Esophagus (tissue), 2 donors: ENCODE results near the gene TRAPPC5. TPM values are rescaled to one million over a fixed set of nuclear protein-coding genes. Genes with fewer than 3 reads are reported as not detected.

Source experiments
- H3K27ac ChIP-seq, 2 donors: one replicate each; pipeline ENCODE4 v1.5.1; 2013; ENCODE audit warnings: low read depth in 2 of 2, mild to moderate bottlenecking in 2 of 2, inconsistent platforms in 1 of 2, low read length in 1 of 2, moderate library complexity in 1 of 2
- H3K27me3 ChIP-seq, 2 donors: one replicate each; pipeline ENCODE4 v1.6.1; 2013; ENCODE audit warnings: low read length in 2 of 2, control low read depth in 1 of 2, mild to moderate bottlenecking in 1 of 2; ENCODE audit not compliant: insufficient read depth in 2 of 2, control insufficient read depth in 1 of 2
- H3K36me3 ChIP-seq, 2 donors: one replicate each; pipeline ENCODE4 v1.6.1; 2013; ENCODE audit warnings: low read length in 1 of 2; ENCODE audit not compliant: control insufficient read depth in 2 of 2, insufficient read depth in 2 of 2
- H3K4me1 ChIP-seq, 2 donors: one replicate each; pipeline ENCODE4 v1.6.1; 2013; ENCODE audit warnings: low read length in 1 of 2; ENCODE audit not compliant: control insufficient read depth in 2 of 2, insufficient read depth in 2 of 2
- H3K4me3 ChIP-seq, 2 donors: one replicate each; pipeline ENCODE4 v1.5.1; 2013; ENCODE audit warnings: low read length in 2 of 2, mild to moderate bottlenecking in 2 of 2, low read depth in 1 of 2, moderate library complexity in 1 of 2
- H3K9me3 ChIP-seq, 2 donors: one replicate each; pipeline ENCODE4 v1.6.1; 2013; ENCODE audit warnings: mild to moderate bottlenecking in 2 of 2, low read depth in 1 of 2, low read length in 1 of 2, moderate library complexity in 1 of 2; ENCODE audit not compliant: control insufficient read depth in 2 of 2, insufficient read depth in 1 of 2
- WGBS, 2 donors: extraction: QIAGEN DNeasy Blood & Tissue Kit; methylation state at CpG; one replicate each; pipeline ENCODE4 v1.1.7; 2013; 5-methylcytosine and 5-hydroxymethylcytosine counted together
- polyA plus RNA-seq, 2 donors: library from polyadenylated mRNA; stranded (reverse); fragments of 200-250 nt; gene quantifications; one replicate each; pipeline ENCODE4 v1.2.3, GENCODE V29; 2013
- donor health status: healthy with polysubstance abuse.
- donor health status: Bipolar disorder and iron deficiency.

The TRAPPC5 gene
- polyA plus RNA-seq, 2 donors = 133 to 137 TPM

DNA sequence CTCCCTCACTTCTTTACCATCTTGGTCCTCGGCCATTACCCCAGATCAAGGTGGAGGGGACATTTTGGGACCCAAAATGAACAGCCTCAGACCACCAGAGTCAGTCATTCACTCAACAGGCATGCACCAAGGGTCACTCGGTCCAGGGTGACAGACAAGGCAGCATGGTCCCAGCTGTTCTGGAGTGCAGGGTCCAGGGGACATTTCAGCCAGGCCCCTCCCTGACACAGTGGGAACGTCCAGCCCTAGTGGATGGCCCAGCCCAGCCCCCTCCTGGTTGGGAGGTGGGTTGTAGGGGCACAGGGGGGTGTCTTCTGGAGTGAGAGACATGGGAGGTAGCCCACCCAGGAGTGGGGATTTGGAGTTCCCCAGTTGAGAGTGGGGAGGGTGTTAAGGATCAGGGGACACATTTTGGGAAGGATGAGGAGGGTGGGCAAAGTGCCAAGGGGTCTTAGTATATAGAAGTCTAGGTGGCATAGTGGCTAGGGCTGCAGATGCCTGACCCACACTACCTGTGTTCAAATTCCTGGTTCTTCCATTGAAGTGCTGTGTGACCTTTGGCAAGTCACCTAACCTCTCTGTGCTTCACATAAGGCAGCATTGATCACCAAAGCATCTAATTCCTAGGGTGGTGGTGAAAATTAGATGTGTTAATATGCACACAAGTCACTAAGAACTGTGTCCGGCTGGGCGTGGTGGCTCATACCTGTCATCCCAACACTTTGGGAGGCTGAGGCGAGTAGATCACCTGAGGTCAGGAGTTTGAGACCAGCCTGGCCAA, 23.8 kb downstream of the TRAPPC5 start:
- Histone ChIP-seq H3K36me3 (no peaks in the 10 kb centered on the region), H3K4me3 (no peak overlapping the region), H3K27me3 (no peaks in the 10 kb centered on the region), H3K4me1 (no peaks in the 10 kb centered on the region), H3K27ac (no peak overlapping the region), H3K9me3 (no peaks in the 10 kb centered on the region)
- 70 to 75% methylated on average over 6 of the region's 6 CpGs for WGBS, 2 donors

DNA sequence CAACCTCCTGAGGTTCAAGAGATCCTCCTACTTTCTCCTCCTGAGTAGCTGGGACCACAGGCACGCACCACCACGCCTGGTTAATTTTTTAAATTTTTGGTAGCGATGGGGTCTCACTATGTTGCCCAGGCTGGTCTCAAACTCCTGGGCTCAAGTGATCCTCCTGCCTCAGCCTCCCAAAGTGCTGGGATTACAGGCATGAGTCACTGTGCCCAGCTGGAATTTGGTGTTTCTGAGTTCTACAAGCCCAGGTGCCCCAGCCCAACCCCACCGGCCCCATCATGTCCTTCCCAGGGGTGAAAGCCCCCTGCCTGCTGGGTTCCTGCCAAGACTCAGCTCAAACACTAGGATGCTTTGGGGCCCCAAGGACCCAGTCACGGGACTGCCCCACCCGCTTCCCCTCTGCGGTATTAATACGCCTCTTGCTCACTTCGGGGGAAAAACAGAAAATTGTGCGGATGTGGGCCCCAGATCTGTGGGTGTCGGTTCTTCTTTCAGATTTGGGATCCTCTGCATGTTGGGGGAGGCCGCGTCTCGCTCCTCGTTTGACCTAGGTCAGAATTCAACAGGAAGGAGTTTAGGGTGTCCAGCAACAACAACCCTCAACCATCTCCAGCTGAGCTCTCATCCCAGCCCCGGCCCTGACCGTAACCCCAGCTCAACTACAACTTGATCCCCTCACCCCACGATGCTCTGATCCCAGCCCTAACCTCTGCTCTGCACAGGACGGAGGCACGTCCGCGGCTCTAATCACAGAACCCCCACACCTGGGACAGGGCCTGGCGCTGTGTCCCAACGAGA, 25.0 kb downstream of the TRAPPC5 start:
- Histone ChIP-seq H3K27ac (peak overlapping the region in 1 of 2 donors; percentile 35), H3K4me1 (no peaks in the 10 kb centered on the region), H3K9me3 (no peaks in the 10 kb centered on the region), H3K4me3 (no peak overlapping the region), H3K27me3 (no peaks in the 10 kb centered on the region), H3K36me3 (no peaks in the 10 kb centered on the region)
- WGBS, 2 donors = 48 to 51% methylated on average over 24 of the region's 24 CpGs

DNA sequence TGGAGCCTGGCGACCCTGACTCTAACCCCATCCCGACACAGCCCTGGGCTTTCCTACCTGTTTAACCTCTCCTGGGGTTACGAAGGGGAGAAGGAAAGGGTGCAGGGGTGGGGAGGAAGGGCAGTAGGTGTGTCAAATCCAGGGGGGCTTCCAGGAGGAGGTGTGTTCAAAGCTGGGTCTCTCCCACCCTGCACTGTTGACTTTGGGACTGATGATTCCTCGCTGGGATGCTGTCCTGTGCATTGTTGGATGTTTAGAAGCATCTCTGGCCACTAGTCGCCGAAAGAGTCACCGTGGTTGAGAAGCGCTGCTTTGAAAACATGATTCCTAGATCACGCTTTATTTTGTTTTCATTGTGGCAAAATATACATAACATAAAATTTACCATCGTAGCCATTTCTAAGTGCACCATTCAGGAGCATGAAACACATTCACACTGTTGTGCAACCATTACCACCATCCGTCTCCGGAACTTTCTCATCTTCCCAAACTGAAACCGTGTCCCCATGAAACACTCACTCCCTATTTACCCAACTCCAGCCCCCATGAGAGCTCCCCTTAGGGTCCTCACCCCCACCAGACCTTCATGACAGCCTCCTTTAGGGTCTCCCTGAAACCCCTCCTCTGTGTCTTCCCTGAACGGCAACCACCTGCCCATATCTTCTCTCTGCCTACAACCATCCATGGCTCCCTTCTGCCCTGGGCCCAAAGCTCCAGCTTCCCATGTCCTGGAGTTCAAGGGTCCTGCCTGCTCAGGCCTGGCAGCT, 25.7 kb downstream of the TRAPPC5 start:
- WGBS, 2 donors = 77 to 79% methylated on average over 14 of the region's 14 CpGs
- H3K36me3 ChIP-seq = no peaks in the 10 kb centered on the region
- H3K4me1 ChIP-seq = no peaks in the 10 kb centered on the region
- H3K27ac ChIP-seq = peak overlapping the region in 1 of 2 donors; percentile 35
- no peaks in the 10 kb centered on the region for H3K27me3 ChIP-seq
- no peaks in the 10 kb centered on the region for H3K9me3 ChIP-seq
- H3K4me3 ChIP-seq = no peak overlapping the region

DNA sequence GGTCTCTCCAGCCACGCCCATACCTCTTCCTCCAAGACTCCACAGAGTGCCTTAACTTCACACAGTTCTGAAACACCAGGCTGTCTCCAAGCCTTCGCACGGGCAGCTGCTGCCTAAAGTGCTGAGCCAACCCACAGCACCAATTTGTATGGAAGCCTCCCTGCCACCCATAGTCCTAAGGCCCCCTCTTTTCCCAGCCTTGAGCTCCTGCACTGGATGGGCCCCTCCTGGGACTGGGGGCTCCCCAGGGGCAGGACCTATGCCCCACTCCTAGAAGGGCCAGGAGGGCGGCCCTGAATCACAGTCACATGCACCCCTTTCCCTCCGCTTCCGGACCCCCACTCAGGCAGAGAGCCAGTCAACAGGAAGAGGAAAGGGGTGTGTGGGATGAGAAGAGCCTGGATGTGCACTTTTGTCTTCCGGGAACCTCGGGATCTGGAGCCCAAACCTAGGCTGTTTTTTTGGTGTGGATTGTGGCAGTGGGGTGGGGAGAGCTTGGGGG, 26.4 kb downstream of the TRAPPC5 start:
- Histone ChIP-seq H3K4me3 (no peak overlapping the region), H3K27ac (no peak overlapping the region), H3K36me3 (no peaks in the 10 kb centered on the region), H3K4me1 (no peaks in the 10 kb centered on the region), H3K27me3 (no peaks in the 10 kb centered on the region), H3K9me3 (no peaks in the 10 kb centered on the region)
- WGBS, 2 donors = 55 to 62% methylated on average over 8 of the region's 8 CpGs

DNA sequence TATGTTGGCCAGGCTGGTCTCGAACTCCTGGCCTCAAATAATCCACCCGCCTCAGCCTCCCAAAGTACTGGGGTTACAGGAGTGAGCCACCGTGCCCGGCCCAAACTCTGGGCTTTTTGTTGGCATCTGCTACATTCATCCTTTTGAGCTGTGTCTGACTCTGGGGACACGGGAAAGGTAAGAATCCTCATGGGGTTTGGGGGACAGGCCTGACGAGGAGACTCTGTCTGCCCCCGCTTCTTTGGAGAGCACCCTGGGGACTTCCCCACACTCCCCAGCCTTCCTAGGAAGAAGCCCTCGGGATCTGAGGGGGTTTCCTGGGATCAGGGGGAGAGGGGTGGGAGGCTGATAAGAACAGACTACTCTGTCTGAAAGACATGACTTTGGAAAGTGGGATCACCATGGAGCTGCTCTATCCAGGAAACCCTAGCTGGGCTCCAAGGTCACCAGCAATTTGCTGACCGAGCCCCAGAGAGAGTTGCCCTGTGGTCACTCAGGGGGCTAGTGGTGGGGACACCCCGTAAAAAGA, 29.4 kb downstream of the TRAPPC5 start:
- Histone ChIP-seq H3K36me3 (no peaks in the 10 kb centered on the region), H3K9me3 (no peaks in the 10 kb centered on the region), H3K27ac (no peak overlapping the region), H3K4me1 (no peaks in the 10 kb centered on the region), H3K4me3 (no peak overlapping the region), H3K27me3 (no peaks in the 10 kb centered on the region)
- WGBS, 2 donors = 76 to 81% methylated on average over 10 of the region's 10 CpGs

DNA sequence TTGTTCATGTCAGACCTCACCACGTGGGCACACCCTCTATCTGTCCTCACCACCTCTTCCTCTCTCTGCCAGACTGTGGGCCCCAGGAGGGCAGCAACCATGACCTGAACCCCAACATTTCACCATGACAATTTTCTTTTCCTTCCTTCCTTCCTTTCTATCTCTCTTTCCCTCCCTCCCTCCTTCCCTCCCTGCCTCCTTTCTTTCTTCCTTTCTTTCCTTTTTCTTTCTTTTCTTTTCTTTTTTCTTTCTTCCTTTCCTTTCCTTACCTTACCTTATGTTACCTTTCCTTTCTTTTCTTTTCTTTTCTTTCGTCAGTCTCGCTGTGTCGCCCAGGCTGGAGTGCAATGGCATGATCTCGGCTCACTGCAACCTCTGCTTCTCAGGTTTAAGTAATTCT, 30.0 kb downstream of the TRAPPC5 start:
- WGBS, 2 donors = 73 to 81% methylated on average over 5 of the region's 5 CpGs

DNA sequence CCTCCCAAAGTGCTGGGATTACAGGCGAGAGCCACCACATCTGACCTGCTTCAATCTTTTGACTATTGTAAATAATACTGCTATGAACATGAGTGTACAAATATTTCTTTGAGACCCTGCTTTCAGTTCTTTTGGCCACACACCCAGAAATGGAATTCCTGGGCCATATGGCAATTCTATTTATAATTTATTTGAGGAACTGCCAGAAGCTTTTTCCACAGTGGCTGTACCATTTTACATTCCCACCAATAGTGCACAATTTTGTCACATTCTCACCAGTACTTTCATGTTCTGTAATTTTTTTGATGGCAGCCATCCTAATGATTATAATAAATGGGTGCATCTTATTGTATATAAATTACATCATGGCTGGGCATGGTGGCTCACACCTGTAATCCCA, 35.0 kb downstream of the TRAPPC5 start:
- 76 to 77% methylated on average over 1 of the region's 1 CpG for WGBS, 2 donors
- H3K27ac ChIP-seq = no peak overlapping the region
- H3K4me3 ChIP-seq = no peak overlapping the region
- H3K4me1 ChIP-seq = no peaks in the 10 kb centered on the region
- H3K27me3 ChIP-seq = peaks cover 0 to 2% of the 10 kb centered on the region in 2 donors
- peaks cover 0 to 3% of the 10 kb centered on the region in 2 donors for H3K9me3 ChIP-seq
- H3K36me3 ChIP-seq = no peaks in the 10 kb centered on the region

More for the DNA sequence above, 30.0 kb downstream of the TRAPPC5 start:
- Histone ChIP-seq H3K4me3 (no peak overlapping the region), H3K27me3 (no peaks in the 10 kb centered on the region), H3K9me3 (no peaks in the 10 kb centered on the region), H3K36me3 (no peaks in the 10 kb centered on the region), H3K27ac (no peak overlapping the region), H3K4me1 (no peaks in the 10 kb centered on the region)

DNA sequence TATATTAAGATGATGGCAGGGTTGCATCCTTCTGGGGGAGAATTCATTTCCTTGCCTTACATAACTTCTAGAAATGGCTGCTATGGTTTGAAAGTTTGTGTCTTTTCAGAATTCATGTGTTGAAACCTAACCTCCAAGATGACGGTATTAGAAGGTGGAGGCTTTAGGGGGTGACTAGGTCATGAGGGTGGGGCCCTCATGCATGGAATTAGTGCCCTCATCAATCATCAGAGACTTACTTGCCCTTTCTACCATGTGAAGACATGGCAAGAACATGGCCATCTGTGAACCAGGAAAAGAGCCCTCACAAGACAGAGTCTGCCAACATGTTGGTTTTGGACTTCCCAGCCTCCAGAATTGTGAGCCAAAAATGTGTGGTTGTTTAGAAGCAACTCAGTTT, 36.1 kb downstream of the TRAPPC5 start:
- 68 to 74% methylated on average over 1 of the region's 1 CpG for WGBS, 2 donors

DNA sequence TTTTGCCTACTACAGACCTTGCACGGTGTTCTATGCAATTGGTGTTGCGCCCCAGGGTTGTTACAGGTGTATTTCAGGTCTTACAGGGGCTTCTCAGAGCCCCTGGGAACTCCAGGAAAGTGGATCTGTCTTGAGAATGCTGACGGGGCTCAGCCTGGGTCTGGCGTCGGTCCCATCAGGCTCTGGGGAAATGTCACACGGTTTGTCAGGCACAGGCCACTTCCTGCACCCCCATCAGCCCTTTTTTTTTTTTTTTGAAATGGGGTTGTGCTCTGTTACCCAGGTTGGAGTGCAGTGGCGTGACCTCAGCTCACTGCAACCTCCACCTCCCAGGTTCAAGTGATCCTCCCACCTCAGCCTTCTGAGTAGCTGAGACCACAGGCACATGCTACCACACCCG, 38.0 kb downstream of the TRAPPC5 start:
- Histone ChIP-seq H3K4me3 (no peak overlapping the region), H3K4me1 (no peaks in the 10 kb centered on the region), H3K36me3 (no peaks in the 10 kb centered on the region), H3K27ac (no peak overlapping the region), H3K27me3 (peaks cover 0 to 2% of the 10 kb centered on the region in 2 donors), H3K9me3 (peaks cover 0 to 3% of the 10 kb centered on the region in 2 donors)
- 56 to 57% methylated on average over 8 of the region's 8 CpGs for WGBS, 2 donors

More for the DNA sequence above, 36.1 kb downstream of the TRAPPC5 start:
- Histone ChIP-seq H3K4me3 (no peak overlapping the region), H3K27me3 (peaks cover 0 to 2% of the 10 kb centered on the region in 2 donors), H3K9me3 (peaks cover 0 to 3% of the 10 kb centered on the region in 2 donors), H3K36me3 (no peaks in the 10 kb centered on the region), H3K4me1 (no peaks in the 10 kb centered on the region), H3K27ac (no peak overlapping the region)
